Skin of body (tissue), 2 donors: ENCODE results near the gene CACNA2D3. TPM values are rescaled to one million over a fixed set of nuclear protein-coding genes. Genes with fewer than 3 reads are reported as not detected.

Experiments used
- DNase-seq: peaks from one replicate; lab custom pipeline; 2025; lab: John Stamatoyannopoulos, UW
- total RNA-seq: library from RNA; depleted of rRNA; stranded (reverse); fragments of >200 nt; gene quantifications from one replicate; pipeline ENCODE4 v1.2.3, GENCODE V29; 2014

The CACNA2D3 gene
- total RNA-seq, 1 donor from 2014 or later, result 1.2 TPM

DNA sequence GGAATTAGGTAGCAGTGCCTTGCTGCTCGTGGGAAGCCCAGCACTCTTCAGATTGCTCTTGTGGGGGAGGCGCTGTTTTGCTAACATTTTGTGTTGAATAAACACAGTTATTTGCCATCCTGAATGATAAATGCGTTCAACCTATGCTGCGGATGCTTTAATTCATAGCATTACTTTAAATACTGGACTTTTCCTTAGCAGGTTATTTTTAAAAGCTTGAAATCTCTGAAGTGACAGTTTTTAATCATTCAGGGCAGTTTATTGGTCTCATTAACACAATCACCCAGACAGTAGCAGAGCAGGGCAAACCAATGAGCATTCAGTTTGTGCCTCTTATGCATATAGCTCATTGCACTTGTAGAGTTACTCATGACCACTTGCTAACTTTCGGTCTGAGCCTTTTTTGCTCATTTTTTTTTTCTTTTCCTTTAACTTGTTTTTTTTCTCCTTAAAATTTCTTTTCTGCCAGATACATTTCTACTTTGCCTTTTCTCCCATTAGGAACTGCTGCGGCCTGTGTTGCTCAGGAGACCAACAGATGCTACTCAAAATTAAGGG lies 5.2 kb downstream of the CACNA2D3 start:
- DNase-seq, result no peak

DNA sequence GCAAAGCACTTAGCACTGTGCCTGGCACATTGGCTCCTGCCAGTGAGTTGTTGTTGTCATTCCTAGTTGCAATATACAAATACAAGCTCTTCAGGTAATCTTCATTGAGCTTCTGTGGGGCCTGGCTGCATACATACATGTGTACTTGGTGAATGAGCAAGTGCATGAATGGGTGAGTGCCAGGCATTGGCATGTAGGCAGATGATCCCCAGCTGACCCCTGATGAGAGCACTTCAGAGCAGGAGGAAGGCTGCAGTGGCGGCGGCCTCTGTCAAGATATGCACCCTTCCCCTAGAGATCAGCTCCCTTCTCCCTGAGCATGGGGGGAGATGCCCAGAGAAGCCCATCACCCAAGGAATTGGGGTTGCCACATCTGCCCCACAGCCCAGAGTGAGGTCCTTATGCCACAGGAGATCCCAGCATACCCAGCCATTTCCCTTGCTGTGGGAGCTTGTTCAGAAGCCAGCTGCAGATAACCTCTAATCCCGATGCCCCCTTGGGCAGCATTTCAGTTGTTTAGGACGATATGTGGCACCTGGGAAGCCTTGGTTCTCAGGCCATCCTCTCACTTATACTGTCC lies 8.8 kb downstream of the CACNA2D3 start:
- no peak for DNase-seq

DNA sequence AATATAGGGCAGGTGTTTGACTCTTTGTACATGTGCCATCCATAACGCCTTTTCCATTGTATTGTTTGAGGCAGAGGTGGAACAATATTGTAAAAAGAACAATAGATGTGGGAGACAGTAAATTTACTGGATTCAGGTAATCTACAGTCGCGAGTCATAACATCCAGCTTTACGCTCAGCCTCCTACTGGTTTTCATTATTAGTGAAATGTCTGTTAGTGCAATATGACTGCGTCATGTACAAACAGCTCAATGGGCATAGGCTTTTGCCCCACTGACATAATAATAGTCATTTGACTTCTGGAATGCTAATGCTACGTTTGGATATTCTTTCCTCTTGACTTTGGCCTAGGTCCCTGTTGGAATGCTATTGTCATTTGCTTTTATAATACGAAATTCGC lies 9.5 kb downstream of the CACNA2D3 start:
- DNase-seq, result no peak

DNA sequence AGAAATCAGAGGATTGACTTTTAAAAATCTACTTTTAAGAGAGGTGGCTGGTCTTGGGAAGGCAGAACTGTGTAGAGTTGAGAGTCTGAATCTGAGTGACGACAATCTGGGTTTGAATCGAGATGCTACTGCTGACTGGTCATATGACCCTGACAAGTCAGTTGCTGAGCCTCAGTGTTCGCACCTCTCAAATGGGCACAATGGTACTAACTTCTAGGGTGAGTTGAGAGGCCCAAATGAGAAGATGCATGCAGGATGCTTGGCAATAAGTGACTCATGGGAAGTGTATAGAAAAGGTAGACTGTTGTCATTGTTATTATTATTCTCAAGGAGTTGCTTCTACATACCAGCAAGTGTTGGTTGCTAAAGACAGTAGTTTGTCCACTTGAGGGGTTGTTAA lies 10.3 kb downstream of the CACNA2D3 start:
- DNase-seq, result no peak

DNA sequence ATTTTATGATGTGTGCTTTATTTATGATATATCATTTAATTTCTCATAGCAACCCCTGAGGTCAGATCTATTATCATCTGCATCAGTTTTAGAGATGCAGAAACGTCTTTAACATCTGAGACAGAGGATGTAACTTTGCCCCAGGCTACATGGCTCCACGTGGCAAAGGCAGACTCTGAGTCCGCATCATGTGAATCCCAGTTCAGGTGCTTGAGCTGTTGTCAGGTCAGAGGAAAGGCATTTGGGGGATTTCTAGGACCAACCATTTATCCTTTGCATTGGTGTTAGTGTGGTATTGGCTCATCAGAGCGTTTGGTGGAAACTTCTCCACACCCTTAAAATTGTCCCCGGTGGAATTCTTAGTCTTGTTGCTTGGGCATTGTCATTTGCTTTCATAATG lies 10.8 kb downstream of the CACNA2D3 start:
- no peak for DNase-seq

DNA sequence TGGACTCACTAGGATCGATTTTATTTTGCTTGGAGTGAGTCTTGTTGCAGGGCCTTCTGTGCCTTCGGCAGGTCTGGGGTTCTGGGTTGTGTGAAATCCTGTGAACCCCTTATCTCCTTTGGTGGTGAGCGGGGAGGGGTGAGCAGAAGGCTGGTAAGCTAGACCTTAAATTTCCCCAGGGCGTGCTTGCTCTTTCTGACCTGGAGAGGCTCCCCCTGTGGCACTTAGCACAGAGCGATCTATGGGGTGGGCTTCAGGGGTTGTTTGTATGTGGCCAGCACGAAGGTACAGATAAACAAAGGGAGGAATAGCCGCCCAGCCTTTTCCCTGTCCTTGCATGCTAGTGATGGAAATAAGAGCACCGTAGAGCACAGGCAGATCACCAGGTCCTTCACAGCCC lies 11.8 kb downstream of the CACNA2D3 start:
- no peak for DNase-seq

DNA sequence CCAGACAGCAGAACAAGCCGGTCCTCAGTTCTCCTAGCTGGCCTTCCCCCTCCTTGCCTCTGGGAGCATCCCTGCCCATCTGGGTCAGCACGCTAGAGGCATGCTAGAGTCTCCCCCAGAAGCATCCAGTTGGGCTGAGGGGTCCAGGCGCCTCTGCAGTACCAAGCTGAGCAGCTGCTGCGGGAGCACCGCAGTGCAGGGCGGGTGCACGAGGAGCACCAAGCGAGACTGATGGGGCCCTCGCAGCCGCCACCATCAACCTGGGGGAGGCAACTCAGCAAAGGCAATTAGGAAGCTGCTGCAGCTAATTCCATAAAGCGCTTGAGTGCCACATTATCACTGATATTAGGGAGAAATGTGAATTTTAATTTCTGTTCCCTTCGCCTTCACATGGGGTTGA lies 12.4 kb downstream of the CACNA2D3 start:
- no peak for DNase-seq

DNA sequence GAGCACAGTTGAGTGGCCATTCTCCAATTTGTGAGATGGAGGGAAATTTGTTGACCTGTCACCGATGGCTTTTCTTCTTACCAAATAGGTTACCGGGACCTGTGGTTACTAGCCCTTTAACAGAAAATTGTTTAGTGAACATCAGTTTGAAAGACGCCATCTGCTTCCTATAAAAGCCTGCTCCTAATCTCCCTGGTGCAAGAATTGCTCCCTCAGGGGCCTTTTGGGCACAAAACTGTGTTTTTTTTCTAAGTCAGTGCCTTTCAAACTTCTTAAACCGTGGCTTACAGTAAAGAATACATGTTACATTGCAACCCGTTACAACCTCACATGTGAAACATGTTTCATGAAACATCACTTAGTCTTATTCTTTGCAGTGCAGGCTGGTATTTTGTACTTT lies 15.0 kb downstream of the CACNA2D3 start:
- no peak for DNase-seq

DNA sequence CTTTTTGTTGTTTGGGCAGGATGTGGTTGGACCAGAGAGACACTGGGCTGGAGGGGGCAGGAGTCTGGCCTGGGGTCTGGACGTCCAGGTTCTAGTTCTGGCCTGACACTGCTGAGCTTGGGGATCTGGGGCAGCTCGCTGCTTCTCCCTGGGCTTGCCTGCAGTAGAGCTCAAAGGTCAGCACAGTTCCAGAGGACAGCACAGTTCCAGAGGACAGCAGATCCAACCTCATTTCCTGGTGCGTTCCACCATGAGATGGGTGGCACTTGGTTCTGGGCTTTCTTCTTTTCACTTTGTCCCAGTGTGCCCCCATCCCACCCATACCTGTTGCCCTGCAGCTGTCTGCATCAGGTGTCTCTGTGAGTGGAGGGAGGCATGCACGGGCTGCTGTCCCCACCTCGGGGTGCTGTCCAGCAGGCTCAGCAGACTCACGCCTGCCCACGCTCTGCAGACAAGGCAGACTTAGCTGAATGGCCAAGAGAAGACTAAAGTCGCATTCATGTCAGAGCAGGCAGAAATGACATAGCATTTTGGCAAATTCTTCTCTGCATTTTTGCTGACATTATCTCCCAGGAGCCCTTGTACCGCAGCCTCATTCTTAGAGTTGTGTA lies 16.7 kb downstream of the CACNA2D3 start:
- no peak for DNase-seq

DNA sequence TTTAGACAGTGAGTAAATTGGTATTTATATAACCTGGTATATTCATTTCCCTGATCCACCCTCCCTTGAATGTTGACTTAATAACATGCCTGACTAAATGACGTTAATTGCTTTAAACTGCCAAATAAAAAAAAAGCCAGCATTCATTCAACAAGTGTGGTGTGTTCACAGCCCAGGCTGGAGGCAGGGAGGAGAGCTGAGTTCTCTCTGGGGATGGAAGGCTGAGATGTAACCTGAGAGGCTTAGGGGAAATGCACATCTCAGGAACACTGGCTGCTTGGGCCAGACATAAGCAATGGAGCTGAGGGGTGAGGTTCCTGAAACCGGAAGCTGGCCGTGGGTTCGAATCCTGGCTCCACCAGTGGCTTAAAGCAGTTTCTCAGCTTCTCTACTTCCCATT lies 17.3 kb downstream of the CACNA2D3 start:
- DNase-seq, result no peak

DNA sequence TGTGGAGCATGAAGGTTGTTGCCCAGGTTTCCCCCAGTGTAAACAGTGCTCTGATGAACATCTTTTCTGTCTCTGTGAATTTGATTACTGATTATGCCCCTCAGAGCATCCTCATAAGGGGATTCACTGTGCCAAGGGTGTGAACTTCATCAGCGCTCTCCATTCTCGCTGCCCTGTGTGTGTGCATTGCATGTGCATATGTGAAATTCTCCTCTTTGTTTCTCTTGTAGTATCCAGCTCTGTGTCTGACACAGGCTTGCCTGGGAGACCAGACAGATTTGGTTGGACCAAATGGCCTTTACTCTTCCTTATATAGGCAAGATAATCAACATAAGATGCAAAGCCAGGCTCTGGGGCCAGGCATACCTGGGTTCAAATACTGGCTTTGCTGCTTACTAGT lies 21.9 kb downstream of the CACNA2D3 start:
- DNase-seq, result no peak

DNA sequence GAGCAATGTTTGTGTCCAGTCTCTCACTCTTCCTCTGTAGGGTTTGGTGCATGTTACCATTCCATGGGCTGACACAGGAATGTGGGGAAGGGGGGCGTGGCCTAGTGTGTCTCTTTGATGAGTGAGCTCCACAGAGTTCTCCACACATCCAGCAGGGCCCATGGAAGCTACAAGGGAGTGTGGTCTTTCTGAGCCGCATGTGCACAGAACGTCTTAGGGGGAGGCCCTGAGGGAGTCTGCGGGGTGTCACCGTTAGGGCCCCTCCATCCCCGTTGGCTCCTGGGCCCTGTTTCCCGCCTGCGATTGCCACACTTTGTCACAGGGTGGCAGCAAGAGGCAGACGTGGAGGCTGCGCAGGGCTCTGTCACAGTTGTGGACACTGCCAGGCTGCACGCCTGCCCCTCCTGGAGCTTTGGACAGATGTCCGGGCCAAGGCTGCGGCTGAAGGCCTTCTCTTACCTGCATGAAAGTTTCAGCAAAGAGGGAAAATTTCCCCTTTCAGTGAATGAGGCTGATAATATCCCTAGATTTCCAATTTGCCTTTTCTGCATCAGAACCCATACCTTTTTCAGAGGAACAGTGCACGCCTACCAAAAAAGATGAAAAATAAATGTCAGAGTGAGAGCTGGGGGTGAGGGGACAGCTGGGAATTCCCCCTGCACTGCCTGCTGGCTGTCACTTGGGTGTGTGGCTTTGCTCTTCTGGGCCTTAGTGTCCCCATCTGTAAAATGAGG lies 24.3 kb downstream of the CACNA2D3 start:
- DNase-seq, result no peak

DNA sequence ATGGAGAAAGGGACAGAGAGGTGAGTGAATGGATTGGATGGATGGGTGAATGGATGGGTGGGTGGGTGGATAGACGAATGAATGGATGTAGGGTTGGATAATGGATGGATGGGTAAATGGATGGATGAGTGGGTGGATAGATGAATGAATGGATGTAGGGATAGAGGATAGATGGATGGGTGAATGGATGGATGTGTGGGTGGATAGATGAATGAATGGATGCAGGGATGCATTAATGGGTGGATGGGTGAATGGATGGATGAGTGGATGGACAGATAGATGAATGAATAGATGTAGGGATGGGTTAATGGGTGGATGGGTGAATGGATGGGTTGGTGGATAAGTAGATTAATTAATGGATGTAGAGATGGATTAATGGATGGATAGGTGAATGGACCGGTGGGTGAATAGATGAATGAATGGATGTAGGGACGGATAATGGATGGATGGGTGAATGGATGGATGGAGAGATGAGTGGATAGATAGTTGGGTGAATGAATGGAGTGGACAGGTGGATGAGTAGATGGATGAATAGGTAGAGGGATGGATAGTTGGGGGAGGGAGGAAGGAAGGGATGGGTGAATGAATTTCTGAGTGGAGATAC lies 28.6 kb downstream of the CACNA2D3 start:
- DNase-seq, result no peak

DNA sequence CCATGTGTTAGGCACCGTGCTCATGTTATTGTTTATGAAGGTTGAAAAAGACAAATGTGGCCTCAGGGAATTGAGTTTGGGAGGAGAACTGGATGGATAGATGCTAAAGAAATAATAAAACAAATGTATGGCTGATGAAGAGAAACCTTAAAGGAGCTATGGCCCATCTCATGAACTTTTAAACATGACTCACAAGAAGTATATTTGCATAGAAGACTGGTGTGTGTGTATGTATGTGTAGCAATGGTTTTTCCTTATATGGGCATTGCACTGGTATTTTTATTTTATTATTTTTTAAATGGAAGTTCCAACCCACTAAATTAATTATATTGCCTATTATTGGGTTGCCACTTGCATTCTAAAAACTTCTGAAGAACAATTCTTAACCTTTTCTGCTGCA lies 31.1 kb downstream of the CACNA2D3 start:
- DNase-seq, result no peak

DNA sequence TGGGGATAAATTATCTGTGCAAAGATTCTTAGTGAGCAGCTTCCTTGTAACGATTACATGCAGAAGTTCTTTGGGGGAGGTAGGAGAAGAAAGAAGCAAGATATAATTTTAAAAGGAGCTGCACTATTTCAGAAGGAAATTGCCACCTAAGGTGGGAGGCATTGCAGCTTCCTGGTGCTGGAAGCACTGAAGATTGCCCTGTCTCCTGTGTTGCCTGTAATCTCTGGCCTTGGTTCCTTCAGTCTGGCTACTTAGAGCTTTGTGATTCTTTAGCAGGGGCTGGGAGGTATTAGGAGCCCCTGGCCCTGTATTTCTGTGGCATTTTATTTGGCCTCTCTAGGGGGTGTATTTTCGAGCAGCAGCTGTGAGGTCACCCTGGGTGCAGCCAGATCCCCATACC lies 35.5 kb downstream of the CACNA2D3 start:
- DNase-seq, result no peak

DNA sequence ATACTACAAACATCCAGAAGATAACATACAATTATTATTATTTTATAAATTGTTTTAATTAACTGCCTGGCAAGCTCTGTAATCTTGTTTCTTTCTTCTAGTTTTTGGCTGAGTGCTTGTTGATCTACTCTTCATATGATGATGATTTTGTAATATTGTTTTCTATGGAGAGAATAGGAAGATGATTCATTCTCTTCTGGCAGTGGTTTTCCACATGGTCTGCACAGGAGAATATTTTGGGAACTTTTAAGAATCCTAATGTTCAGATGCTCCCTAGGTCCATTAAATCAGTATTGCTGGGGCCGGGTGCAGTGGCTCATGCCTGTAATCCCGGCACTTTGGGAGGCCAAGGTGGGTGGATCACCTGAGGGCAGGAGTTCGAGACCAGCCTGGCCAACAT lies 37.6 kb downstream of the CACNA2D3 start:
- DNase-seq, result no peak

DNA sequence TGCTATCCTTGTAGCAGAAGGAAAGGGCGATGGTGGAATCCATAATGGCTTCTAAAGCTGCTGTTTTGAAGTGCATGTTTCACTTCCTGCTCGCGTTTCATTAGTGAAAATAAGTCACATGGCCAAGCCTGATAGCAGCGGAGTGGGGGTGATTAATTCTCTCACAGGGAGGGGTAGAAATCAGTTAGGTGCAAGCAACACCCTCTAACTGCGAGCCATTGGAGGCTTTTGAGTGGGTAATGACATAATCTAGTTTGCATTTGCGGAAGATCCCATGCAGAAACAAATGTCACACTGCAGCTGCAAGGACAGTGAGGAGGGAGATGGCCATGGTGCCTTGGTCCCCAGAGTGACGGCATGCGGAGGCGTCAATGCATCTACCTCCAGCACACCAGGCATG lies 41.1 kb downstream of the CACNA2D3 start:
- no peak for DNase-seq

DNA sequence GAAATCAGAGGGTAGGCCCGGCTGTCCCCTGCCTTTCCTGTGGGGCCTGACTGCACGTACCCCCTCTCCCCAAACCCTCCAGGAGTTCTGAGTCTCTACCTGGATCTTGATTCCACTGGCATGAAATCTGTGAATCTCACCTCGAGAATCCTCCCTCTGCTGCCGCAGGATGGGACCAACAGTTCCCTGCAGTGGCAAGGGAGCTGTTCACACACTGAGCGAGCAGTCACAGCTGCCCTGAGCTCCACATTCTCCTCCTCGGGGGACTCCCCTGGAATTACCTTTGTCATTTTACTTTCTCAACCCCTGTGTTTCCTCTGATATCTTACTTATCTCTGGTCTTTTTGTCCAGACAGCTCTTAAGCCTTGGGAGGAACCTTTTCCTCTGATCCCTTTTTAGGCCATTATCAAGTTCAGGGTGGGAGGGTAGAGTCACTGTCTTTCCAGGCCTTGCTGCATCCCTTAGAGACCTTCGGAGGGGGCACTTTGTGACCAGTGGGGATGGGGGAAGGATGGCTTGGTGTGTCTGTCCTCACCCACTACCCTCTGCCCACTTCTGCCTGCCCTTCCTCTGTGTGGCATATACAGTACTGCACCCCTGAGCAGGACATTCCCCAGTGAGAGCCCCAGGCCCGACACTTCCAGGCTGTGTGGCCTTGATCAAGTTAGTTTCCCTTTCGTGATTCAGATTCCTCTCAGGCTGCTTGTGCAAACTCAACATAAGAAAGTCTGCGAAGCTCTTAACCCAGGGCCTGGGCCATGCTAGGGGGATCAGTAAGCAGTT lies 42.0 kb downstream of the CACNA2D3 start:
- DNase-seq, result no peak

DNA sequence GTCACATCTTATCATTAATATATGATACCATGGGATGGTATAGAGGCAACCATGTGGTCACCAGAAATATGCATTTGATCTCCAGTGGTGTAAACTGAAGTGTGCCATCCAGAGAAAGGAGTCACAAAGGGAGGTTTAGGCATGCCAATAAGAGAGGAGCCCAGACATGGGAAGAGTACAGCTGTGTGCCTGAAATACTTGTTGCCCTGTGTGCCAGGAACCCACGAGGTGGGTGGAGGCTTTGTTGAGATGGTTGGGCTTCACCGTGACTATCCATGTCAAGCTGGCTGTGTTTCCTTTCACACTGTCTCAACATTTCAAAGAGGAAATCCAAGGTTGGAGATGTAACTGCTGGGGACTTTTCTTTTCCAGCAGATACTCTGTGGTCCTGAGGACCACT lies 43.5 kb downstream of the CACNA2D3 start:
- DNase-seq, result no peak

DNA sequence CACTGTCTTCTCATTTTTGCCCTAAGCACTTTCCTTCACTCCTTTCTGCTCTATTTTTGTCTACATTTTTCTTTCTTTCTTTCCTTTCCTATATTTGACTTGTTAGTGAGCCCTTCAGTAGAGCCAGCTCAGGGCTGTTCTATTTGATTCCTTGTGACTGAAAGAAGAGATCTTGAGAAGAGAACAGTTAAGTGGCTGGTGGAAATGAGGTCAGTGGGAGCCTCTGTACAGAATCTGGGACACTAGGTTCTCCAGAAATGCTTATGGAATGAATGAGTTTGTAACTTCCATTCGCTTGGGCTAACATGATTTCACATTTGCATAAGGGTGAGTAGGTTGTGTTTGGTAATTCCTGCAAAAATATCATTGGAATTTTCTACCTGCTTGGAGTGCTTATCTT lies 45.6 kb downstream of the CACNA2D3 start:
- DNase-seq, result no peak

DNA sequence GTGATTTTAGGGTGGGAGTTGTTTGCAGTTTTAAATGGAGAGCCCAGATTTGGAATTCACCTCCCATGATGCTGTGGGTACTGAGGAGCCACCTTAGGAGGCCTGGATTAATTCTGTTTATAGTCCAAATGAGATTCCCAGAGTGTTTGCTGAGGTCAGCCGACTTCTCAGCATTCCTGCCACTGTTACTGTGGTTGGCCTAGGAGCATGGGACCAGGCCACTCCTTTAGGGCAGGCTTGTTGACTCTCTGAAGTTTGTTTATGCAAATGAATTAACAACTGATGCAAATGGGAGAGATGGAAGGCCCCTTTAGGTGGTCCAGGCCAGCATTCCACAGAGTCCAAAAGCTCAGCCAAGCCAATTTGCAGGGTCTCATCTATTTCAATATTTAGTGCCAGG lies 46.1 kb downstream of the CACNA2D3 start:
- no peak for DNase-seq

DNA sequence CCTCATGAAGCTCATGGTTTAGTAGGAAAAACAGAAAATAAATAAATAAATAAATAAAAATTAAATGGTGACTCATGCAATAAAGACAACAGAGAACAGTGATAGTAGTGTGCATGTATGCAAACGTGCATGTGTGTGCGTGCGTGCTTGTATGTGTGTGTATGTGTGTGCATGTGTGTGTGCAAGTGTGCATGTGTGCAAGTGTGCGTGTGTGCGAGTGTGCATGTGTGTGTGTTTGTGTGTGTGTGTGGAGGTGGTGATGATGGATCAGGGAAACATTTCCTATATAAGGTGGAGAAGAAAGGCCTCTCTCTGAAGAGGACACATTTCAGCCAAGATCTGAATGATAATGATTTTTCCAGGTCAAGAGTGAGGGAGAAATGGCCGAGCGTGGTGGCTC lies 47.2 kb downstream of the CACNA2D3 start:
- no peak for DNase-seq
